Measurements from ENCODE around the gene BTBD18.

BTBD18 gene

GRCh38 chr11:57751676-57752253 lies at the start of gene BTBD18:
TSS of gene BTBD18 (minus strand) at chr11:57751819. CDS start at chr11:57751188, 631 bp downstream.
- no peak for DNase-seq (ENCODE audit: low read depth)

GRCh38 chr11:57801183-57801485 lies 49.5 kb upstream of the BTBD18 start:
- no peak for DNase-seq (ENCODE audit: low read depth)

- DNase-seq (ENCODE audit: low read depth): peak; percentile 55
Measured at GRCh38 chr11:57800444-57801182, 49.0 kb upstream of the BTBD18 start.

GRCh38 chr11:57798905-57799559 lies 47.4 kb upstream of the BTBD18 start:
- peak; percentile 64 for DNase-seq (ENCODE audit: low read depth)

- DNase-seq (ENCODE audit: low read depth): no peak
Measured at GRCh38 chr11:57793351-57794115, 41.9 kb upstream of the BTBD18 start.

- no peak for DNase-seq (ENCODE audit: low read depth)
Measured at GRCh38 chr11:57792870-57793269, 41.3 kb upstream of the BTBD18 start.

GRCh38 chr11:57792060-57792541 lies 40.5 kb upstream of the BTBD18 start:
- DNase-seq (ENCODE audit: low read depth): no peak

- no peak for DNase-seq (ENCODE audit: low read depth)
Measured at GRCh38 chr11:57791321-57792059, 39.9 kb upstream of the BTBD18 start.

- no peak for DNase-seq (ENCODE audit: low read depth)
Measured at GRCh38 chr11:57788703-57789088, 37.1 kb upstream of the BTBD18 start.

GRCh38 chr11:57787920-57788702 lies 36.5 kb upstream of the BTBD18 start:
- DNase-seq (ENCODE audit: low read depth): no peak

GRCh38 chr11:57787006-57787604 lies 35.5 kb upstream of the BTBD18 start:
- DNase-seq (ENCODE audit: low read depth): no peak

- no peak for DNase-seq (ENCODE audit: low read depth)
Measured at GRCh38 chr11:57786436-57786835, 34.8 kb upstream of the BTBD18 start.

GRCh38 chr11:57785072-57785471 lies 33.5 kb upstream of the BTBD18 start:
- DNase-seq (ENCODE audit: low read depth): no peak

GRCh38 chr11:57781529-57781943 lies 29.9 kb upstream of the BTBD18 start:
- no peak for DNase-seq (ENCODE audit: low read depth)

- DNase-seq (ENCODE audit: low read depth): peak; percentile 46
Measured at GRCh38 chr11:57779276-57779675, 27.7 kb upstream of the BTBD18 start.

- DNase-seq (ENCODE audit: low read depth): peak; percentile 96
Measured at GRCh38 chr11:57778318-57779037, 26.9 kb upstream of the BTBD18 start.

GRCh38 chr11:57777969-57778317 lies 26.3 kb upstream of the BTBD18 start:
- no peak for DNase-seq (ENCODE audit: low read depth)

GRCh38 chr11:57776577-57777210 lies 25.1 kb upstream of the BTBD18 start:
- no peak for DNase-seq (ENCODE audit: low read depth)

- DNase-seq (ENCODE audit: low read depth): peak; percentile 55
Measured at GRCh38 chr11:57776031-57776521, 24.5 kb upstream of the BTBD18 start.
